ENCODE data around the gene RGS8.

RGS8 gene

GRCh38 chr1:182671750-182672486, 12.5 kb downstream of the RGS8 start:
- DNase-seq (ENCODE audit: low spot score) = no peak

GRCh38 chr1:182670032-182670749, 14.2 kb downstream of the RGS8 start:
- no peak for DNase-seq (ENCODE audit: low spot score)

DNA sequence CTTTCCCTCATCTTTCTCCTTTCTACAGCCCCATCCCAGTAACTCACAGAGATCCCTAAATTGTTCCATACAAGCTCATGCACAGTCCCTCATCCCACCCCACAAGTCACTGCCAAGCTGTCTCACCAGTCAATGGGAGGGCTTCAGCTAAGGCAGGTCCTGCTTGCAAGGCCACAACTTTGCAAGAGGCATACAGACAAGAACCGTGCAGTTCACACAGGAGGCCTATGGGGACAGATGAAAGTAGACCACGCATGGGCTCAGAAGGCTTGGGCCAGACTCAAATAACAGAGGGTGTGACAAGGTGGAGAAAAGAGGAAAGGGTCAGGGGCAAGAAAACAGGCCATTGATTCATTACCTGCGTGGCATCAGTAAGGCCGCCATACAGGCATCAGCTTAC, 15.1 kb downstream of the RGS8 start:
- DNase-seq (ENCODE audit: low spot score) = no peak

GRCh38 chr1:182668521-182669054, 15.8 kb downstream of the RGS8 start:
- DNase-seq (ENCODE audit: low spot score) = no peak

GRCh38 chr1:182667848-182668505, 16.4 kb downstream of the RGS8 start:
- DNase-seq (ENCODE audit: low spot score) = no peak

DNA sequence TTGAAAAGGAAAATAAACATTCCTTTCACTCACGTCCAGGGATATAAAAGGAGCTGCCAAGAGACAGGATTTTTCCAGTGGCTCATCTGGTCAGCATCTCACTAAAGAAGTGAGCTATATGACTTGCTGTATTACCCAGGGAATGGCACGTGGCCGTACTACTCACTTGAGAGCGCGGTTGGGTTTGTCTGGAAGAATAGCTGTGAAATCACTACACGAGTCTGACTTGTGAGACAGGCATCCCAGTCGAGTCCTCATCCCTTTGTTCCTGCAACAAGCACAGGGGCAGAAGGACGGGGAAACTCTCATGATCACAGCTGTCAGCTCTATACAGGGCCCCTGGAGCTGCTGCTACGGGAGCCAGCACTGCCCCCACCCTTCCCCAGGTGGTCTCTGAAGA, 17.7 kb downstream of the RGS8 start:
- no peak for DNase-seq (ENCODE audit: low spot score)

- no peak for DNase-seq (ENCODE audit: low spot score)
Observed at GRCh38 chr1:182664296-182664695, 20.1 kb downstream of the RGS8 start.

- DNase-seq (ENCODE audit: low spot score) = no peak
Observed at GRCh38 chr1:182662956-182663355, 21.4 kb downstream of the RGS8 start.

GRCh38 chr1:182662121-182662890, 22.1 kb downstream of the RGS8 start:
- no peak for DNase-seq (ENCODE audit: low spot score)

DNA sequence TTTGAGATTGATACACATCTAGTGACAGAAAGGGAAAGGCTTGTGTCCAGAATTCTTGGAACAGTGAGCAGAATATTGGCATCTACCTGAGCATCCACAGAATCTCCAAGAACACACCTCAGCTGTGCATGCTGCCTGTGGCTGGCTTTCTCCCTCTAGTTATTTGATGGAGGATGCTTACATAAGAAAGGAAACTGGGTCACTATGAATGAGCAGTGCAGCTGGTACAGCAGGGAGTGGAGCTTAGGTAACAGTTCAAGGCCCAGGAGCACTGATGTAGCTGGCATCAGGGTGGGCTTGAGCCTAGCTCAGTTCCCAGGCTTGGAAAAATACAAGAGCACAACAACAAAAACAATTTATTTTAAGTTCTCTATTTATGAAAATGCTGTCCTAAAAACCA, 26.3 kb downstream of the RGS8 start:
- no peak for DNase-seq (ENCODE audit: low spot score)

GRCh38 chr1:182656842-182657397, 27.5 kb downstream of the RGS8 start:
- DNase-seq (ENCODE audit: low spot score) = no peak

DNA sequence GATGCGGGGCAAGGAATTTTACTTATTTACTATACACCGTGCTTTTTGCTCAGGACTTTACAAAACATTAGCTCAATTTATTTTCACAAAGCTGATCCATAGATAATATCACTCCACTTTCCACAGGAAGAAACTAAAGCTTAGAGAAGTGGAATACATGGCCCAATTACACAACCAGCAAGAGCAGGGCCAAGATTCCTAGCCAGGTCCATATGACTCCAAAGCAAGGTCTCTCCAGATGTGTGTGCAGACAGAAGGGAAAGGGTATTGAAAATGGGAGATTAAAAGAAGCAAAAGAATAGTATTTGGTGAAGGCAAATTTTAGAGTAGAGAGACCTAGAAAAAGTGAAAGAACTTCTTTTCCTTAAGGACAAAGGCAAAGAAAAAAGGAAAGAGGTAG, 30.4 kb downstream of the RGS8 start:
- DNase-seq (ENCODE audit: low spot score) = no peak

DNA sequence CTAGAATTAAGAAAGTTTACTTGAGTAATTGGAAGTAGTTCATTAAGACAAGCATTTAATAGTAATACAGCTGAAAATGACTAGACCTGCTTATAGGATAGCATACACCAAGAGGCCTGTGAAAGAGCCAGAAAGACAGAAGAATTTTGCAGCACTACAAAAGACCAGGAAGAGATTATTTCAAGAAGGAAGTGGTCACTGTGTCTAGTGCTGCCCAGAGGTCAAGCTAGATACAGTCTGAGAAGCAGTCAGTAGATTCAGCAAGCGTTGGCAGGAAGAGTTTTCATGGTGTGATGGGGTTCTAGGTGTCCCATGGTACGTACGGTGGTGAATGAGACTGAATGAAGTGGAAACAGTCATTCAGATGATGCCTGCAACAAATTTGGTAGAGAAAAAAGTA, 31.5 kb downstream of the RGS8 start:
- DNase-seq (ENCODE audit: low spot score) = no peak

- DNase-seq (ENCODE audit: low spot score) = no peak
Observed at GRCh38 chr1:182651339-182651724, 33.1 kb downstream of the RGS8 start.

DNA sequence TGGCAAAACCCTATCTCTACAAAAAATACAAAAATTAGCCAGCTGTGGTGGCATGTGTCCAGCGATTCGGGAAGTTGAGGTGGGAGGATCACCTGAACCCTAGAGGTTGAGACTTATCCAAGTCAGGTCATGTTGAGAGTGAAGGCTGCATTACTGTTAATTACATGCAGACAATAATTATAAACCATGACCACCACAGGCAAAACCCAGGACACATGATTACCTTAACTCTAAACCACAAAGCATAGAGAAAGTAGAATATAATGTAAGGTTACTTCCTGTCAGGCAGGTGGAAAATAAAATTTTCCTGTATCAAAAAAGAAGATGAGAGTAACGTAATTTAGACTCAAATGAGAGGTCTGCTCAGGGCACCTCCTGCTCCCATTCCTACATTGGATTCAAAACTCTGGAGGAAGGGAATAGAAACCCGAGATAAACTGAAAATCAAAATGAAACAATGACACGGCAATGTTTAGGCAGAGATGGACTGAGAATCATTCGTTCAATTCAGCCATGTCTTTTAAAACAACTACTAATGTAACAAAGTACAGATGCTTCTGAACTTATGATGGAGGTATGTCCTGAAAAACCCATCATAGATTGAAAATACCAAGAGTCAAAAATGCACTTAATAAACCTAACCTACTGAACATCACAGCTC, 33.6 kb downstream of the RGS8 start:
- no peak for DNase-seq (ENCODE audit: low spot score)

DNA sequence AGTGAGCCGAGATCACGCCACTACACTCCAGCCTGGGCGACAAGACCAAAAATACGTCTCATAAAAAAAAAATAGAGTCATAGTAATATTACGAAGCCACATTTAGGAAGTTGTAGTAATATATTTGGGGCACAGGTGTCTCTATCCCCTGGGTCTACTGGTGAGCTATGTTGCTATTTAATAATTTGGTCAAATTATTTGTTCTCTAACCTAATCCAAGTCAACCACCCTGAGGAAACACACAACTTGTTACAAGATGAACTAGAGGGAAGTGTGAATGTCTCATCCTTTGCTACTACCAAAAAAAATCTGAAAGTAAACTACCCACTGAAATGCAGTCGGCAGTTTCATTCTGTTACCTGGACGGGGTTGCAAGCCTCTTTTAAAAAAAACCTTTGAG, 35.3 kb downstream of the RGS8 start:
- DNase-seq (ENCODE audit: low spot score) = no peak

DNA sequence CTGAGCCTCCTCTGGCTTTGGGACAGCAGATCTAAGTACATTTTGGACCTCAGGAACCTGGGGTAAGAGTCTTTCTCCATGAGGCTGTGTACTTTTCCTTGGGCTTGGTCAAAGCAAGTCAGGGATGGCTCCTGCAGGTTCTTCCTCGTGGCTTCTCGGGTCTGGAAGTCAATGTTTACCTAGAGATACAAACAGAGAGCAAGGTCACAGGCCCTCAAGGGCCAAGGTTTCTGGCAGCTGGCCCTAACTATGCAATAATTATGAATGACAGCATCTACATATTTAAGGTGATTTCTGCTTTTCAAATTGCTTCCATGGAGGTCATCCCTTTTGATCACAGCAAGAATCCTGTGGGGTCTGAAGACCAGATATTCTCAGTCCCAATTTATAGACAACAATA, 37.6 kb downstream of the RGS8 start:
- no peak for DNase-seq (ENCODE audit: low spot score)

- no peak for DNase-seq (ENCODE audit: low spot score)
Observed at GRCh38 chr1:182644886-182645285, 39.5 kb downstream of the RGS8 start.

DNA sequence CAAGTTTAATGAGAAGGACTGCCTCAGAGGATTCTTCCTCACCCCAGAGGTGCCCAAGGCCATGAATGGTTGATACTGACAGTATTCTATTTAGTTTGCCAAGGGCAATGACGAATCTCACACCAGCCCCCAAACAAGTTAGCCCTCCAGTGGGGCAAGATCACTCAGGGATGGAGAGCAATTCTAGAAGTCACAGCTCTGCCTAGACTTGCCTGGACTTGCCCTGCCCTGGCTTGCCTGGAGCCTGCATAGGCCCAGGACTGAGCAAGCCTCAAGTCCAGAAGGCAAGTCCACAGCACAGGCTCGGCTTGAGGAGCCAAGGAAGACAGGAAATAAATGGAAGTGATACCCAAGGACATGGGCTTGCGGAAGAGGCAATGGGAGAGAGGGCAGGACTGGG, 40.7 kb downstream of the RGS8 start:
- DNase-seq (ENCODE audit: low spot score) = no peak

- no peak for DNase-seq (ENCODE audit: low spot score)
Observed at GRCh38 chr1:182642461-182642860, 41.9 kb downstream of the RGS8 start.

DNA sequence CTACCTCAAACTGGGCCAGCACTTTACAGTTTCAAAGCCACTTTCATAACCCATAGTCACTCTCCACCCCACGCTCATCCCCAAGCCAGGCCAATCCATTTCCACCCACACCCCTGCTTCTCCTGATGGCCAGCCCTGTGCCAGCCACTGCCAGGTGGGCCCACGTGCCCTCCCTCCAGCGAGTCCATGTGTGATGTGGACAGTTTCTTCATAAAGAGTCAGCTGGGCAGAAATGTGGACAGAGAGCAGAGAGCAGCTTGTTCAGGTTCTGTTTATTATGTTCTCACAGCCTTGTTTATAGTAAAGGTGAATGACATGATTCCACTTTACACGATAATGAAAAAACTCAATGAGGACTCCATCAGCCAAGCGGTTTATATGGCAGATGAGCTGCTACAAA, 42.8 kb downstream of the RGS8 start:
- no peak for DNase-seq (ENCODE audit: low spot score)
